Hematopoietic multipotent progenitor cell treated with erythropoietin and hydrocortisone succinate and interleukin-3 and kit ligand, for 4 days (in vitro differentiated cells): ENCODE measurements around the gene DPH1.
"Not testable (repeated sequence)": the region's sequence is repeated elsewhere in the genome, so short reads cannot be mapped to it uniquely, and the experiment has no call there.

Source experiments
- DNase-seq: peaks from one replicate; pipeline ENCODE4 v3.0.0-alpha.2; 2015

DPH1 gene

DNA sequence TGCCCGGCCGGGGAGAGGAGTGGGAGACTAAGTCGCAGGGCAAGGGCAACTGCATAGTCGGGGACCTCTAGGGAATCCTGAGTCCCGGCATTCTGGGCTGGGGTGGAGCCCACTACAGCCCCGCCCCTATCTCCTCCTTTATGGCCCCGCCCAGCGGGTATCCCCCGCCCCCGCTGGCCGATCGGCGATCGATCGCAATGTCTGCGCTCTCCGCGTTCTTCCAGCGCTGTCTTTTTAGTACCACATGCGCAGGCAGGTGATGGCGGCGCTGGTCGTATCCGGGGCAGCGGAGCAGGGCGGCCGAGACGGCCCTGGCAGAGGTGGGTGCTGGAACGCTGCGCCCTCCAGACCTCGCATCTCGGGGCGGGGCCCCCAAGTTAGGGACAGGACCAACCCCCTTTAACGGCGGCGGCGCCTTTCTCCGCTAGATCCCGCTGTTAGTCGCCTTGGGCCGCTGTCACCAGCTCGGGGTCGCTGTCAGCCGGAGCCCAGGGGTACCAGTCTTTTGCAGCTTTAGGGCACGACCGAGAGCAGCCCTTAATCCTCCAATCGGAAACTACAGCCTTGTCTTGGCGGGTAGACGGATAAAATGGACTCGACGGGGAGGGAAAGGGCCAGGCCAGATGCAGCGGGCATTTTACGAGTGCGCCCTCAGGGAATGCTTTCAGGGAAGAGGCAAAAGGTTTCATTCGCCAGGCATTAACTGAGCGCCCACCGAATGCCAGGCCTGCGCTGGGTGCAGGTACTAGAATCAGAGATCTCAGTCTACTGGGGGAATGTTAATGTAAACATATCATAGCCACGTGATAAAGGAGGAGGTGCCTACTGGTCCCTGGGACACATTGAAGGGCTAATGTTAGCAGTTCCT is at the start of gene DPH1:
DPH1 (plus strand) TSS at position 243 of the 868 bp plus-strand sequence; CDS start at position 260, 17 bp downstream.
- peak; percentile 96 for DNase-seq

DNA sequence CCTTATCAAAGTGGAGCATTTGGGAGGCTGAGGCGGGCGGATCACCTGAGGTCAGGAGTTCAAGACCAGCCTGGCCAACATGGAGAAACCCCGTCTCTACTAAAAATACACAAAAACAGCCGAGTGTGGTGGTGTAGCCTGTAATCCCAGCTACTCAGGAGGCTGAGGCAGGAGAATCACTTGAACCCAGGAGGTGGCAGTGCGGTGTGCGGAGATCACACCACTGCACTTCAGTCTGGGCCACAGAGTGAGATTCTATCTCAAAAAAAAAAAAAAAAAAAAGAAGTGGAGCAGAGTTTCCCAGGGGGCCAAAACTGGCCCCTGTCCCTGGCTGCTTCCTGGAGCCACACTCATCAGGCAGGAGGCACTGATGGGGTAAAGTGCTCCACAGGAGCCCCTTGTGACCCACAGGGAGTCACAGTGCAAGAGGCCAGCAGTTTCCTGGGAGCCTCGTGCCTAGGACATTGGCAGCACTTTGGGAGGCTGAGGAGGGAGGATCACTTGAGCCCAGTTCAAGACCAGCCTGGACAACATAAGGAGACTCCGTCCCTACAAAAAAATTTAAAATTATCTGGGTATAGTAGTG is 49.2 kb upstream of the DPH1 start:
- DNase-seq, result no peak

DNA sequence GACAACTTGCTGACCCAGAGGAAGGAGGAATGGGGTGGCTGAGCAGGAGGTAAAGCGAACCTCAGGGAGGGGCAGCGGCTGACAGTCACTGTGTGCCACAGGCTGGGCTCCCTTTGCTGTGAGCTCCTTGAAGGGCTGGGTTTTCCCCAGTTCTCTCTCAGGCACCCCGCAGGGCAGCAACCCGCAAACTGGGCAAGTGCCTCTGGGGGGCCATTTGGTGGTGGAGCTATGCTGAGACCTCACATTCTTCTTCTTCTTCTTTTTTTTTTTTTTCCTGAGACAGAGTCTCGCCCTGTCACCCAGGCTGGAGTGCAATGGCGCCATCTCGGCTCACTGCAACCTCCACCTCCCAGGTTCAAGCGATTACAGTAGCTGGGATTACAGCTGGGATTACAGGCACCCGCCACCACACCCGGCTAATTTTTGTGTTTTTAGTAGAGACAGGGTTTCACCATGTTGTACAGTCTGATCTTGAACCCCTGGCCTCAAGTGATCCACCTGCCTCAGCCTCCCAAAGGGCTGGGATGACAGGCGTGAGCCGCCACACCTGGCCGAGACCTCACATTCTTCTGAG is 47.1 kb upstream of the DPH1 start:
- not testable (repeated sequence) for DNase-seq

DNA sequence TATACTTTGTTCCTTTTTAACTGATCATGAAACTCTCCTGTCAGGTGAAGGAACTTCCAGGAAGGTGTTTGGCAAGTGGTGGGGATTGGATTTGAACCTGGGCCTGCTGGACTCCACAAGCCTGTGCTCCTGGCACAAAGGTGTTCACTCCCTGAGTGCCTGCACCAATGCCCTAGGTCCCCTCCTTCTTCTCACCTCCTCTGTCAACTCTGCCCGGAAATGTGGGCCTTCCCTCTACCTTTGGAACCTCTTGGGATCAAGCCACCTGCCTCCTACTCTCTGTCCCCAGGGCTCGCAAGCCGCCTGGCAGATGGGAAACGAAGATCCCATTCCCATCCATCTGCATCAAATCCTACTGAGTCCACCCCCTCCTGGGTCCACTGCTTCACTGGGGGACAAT is 44.9 kb upstream of the DPH1 start:
- no peak for DNase-seq

DNA sequence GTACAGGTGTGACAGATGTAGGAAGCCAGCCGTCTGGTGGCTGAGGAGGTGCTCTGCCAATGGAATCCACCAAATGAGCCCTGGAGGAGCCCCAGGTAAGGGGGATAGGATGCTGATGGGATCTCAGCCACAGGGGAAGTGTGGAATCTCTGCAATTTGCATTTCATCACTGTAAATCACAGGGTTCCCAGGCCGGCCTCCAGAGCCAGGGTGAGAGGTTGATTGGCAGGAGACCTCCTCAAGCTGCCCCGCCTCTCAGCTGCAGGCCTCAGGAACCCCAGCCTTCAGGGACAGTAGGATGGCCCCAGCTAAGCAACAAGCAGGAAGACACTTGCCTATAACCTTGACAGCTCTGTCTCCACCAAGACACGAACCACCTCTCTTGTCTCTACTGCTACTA is 44.3 kb upstream of the DPH1 start:
- no peak for DNase-seq

DNA sequence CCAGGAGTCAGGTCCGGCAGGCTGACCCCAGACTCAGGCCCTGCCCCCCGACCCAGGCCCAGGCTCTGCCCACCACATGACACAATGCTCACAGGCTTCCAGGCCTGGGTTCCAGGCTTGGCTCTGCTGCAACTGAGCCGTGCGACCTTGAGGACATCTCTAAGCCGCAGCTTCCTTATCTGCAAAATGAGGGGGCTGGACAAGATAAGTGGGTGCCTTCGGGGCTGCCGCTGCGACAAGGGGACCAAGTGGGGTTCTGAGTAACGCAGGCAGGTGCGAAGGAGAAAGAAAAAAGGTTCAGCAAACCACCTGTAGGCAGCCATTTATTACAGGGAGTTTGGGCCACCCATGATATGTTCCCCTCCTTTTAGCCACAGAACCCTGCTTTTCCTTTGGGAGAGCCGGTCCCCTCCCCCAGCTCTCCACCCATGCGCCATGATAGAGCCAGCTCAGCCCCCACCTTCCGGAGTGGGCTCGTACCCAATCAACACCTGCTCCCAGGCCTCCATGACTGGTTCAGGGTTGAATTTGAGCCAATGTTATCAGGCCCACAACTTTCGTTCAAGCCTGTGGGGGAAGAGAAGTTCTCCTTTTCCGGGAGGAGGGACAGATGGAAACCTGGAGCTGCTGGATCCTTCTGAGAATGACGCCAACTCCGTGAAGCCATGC is 43.0 kb upstream of the DPH1 start:
- no peak for DNase-seq

DNA sequence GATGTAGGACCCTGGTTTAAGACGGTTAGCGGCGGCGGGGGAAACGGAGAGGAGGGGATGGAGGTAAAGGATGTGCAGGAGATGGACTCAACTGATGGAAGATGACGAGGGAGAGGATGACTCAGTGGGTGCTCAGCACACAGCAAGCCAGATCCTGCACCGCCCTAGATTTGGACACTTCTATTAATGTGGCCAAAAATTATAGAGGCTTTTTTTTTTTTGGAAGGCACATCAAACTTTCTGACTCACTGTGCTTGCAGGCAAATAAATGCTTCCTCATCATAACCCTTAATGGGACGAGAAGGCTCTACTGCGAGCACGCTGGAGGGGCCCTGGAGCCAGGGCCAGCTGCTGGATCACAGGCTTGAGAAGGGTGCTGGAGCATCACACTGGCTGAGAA is 40.8 kb upstream of the DPH1 start:
- no peak for DNase-seq

DNA sequence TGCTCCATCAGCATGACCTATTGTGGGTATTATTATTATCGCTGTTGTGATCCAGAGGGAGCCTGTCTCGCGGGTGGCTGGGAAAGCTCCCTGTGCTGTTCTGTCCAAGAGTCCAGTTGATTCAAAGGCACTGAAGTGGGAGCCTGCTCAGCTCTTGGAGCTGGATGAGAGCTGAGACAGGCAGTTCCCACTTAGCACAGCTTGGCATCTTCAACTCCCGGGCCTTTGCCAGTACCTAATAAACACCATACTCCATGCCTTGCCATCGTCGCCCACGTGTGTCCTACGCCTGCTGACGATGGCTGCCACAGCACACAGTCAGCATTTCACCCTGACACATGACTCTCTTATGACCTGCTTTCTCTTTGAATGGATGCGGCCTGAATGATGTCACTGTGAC is 37.4 kb upstream of the DPH1 start:
- DNase-seq, result no peak

DNA sequence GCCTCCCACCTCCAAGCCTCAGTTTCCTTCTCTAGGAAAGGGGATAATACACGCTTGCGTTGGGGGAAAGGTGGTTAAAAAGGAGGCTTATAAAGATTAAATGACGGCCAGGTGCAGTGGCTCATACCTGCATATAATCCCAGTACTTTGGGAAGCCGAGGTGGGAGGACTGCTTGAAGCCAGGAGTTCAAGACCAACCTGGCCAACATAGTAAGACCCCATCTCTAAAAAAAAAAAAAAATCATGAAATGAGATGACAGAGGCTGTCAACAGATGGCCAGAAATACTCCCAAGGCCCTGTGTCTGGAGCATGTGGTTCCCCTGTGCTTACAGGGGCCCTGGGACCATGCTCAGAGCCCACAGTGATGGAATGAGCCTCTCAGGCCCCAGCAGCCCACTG is 35.2 kb upstream of the DPH1 start:
- no peak for DNase-seq

DNA sequence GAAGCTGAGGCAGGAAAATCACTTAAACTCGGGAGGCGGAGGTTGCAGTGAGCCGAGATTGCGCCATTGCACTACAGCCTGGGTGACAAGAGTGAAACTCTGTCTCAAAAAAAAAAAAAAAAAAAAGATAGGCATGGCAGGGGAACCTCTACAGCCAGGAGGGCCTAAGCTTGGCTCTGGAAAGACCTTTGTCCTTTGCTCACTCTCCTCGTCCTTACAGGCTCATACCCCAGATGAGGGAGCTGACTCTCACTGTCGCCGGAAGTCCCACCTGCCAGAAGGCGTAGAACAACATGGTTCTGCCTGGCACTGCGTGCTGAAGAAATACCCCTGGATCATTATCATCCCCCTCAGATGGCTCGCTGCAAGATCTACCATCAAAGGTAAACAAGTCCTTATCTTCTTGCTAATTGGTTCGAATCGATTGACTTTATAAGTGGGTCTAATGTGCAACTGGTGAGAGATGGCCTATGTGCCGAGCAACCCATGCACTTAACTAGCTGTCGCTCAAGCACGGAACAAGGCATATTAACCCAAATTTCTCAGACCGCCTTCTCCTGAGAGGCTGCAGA is 34.5 kb upstream of the DPH1 start:
- DNase-seq, result no peak

DNA sequence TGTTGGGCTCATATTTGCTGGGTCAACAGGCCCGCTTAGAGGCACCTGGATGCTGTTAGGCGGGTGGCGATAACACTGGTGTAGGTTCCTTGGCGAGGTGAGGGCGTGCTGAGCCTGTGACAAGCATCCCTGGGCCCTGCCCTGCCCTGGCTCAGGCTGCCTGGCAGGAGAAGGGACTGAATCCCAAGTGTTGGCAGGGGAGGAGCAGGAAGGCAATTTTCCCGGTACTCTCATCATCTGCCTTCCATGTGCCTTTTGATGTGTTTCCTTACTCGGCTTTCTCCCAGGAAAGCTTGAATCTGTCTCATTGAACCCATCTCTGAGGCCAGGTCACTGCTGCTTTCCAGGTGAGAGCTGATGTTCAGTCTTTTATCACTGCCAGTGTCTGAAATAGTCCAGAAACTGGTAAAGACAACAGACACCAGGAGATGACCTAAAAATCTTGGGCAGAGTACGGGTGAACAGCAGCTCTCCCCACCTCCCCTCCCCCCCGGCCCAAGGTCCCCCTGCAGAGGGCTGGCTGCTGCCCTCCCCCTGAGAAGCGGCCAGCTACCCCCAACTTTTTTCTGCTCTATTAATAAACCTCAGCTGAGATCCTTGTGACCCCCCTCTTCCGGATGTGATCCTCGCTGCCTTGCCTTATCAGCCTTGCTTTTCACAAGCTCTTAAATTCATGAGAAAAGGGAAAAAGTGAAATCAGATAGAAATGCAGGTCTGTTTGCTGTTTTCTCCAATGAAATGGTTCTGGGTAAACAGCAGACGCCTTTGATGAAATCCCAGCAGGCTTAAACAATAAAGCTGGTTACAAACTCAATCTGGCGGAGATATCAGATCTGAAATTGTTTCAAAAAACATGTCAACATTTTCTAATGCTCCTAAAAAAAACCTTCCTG is 33.8 kb upstream of the DPH1 start:
- no peak for DNase-seq

DNA sequence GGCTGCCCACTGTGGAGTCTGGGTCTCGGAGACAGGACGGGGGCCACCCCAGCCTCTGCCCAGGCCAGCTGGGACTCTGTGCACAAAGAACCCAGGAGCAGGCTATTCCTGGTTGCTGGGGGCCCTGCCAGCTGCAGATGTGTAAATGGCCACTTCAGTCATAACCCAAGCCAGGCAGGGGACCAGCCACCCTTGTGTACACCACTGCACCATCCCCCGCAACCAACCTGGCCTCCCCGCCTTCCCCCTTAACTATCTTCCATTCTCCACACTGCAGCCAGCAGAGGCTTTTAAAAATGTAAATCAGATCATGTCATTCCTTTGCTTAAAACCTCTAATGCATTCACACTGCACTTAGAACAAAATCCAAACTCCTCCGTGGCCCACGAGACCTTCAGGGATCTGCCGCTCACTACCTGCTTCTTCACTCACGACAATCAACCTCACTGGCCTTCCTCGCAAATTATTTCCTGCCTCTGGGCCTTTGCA is 33.1 kb upstream of the DPH1 start:
- no peak for DNase-seq

DNA sequence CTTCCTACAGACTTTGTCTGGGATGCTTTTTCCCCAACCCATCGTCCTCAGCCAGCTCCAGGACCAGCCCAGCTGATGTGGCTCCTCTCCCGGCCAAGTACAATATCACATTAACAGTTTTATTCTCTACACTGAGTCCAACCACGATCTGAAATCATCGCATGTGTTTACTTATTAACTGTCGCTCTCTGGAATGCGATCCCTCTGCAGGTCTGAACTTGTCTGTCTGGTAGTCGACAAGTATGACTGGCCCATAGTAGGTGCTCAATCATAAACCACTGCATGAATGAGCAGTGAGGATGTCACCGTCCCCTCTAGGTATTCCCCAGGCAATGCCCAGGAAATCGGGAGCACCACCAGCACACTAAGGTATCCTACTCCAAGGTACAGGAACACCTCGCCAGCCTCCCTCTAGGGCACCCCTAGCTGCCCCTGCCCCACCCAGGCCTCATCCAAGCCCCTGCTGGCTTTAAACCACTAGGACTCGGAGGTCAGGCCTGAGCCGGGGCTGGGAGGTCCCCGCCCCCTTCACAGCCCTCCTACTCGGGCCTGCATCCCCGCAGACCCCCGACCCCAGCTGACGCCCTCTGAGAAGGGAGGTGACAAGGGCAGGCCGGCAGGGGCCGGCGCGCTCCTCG is 32.5 kb upstream of the DPH1 start:
- DNase-seq, result no peak

DNA sequence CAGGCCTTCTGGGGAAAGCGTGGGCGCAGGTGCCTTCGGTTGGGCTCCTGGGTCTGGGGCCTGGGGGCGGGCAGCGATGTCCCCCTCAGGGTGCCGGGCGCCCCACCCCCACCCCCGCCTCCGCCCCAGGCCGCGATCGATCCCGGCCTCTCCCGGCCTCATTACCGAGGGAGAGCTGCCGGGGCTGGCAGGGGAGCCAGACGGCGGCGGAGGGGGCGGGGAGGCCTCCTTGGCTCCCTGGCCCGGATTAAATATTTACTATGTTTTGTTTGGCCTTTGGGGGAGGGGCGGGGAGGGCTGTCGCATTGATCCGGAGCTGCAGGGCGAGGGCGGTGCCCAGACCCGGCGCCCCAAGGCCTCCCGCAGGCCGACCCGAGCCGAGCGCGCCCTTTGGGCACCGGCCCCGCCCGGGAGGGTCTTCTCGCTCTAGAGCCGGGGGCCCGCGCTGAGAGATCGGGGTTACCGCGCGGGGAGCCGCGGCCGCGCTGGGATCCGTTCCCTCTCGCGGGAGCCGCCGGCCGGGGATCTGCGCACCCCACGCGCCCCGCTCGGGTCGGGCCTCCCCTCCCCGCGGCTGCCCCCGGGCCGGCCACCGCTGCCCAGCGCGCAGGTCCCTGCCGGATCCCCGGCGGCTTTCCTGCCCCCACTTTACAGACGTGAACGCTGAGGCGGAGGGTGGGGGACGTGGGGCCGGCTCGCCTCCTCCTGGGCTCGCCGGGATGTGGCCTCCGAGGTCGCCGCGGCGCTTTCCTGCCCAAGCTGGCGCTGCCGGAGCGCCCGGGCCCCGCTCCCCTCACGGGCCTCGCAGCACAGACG is 31.8 kb upstream of the DPH1 start:
- DNase-seq, result peak; percentile 25

DNA sequence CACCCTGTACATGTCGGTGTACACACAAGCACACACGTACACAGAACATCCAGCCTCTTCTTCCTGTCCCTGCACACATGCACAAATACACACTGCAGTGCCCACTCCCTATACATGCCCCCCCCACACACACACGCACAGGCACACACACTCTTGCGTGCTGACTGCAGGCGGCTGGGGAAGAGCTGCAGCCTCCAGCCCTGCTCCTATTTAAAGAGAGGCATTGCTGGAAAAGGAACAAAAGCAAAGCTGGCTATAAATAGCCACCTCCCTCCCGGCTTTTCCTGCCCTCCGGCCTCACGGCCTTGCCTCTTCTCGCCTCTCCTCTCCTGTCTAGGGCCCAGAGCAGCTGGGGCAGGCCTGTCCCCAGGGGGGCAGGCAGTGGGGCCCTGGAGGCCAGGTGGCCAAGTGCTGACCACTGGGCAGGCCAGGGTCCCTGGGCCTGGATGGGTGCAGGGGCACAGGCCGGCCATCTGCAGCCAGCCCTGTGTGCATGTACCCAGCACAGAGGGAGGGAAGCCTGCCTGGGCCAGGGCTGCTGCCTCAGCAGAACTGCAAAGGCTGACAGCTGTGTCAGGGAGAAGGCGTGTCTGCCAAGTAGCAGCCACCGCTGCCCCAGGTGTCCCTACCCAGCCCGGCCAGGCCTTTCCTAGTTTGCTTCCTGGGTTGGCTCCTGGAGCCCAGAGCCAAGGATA is 30.2 kb upstream of the DPH1 start:
- DNase-seq, result no peak

DNA sequence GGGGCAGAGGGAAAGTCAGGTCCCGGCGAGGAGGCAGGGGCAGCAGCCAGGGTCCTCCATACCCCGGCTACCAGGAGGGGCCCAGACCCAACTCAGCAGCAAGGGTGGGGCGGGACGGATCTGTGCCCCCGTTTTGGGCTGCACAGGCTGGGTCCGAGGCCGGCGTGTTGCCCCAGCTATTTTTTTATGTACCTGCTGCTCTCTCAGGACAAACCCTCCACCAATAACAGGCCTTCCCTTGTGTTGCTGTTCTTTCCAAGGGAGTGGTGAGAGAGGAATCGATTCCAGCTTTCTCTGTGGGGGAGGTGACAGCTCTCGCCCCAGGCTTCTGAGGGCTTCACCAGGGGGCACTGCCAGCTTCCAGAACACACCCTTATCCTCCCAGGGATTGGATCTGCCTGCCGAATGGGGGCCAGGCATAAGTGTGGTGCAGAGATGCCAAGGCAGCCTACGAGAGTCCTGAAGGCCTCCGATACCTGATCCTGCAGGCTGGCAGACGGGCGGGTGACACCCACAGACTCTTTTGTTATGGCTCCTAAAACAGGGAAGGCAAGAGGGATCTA is 27.1 kb upstream of the DPH1 start:
- DNase-seq, result no peak

DNA sequence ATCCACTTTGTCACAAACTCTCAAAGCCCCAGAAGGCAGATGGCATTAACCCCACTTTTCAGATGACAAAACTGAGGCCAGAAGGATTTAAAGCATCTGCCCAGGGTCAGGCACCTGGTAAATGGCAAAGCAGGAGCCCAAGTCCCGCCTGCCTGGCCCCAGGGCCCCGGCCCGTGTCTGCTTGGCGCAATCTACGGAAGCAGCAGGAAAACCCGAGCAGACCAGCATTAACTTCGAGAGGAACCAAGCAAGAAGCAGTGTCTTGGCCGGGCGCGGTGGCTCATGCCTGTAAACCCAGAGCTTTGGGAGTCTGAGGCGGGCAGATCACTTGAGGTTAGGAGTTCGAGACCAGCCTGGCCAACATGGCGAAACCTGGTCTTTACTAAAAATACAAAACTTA is 26.4 kb upstream of the DPH1 start:
- DNase-seq, result no peak

DNA sequence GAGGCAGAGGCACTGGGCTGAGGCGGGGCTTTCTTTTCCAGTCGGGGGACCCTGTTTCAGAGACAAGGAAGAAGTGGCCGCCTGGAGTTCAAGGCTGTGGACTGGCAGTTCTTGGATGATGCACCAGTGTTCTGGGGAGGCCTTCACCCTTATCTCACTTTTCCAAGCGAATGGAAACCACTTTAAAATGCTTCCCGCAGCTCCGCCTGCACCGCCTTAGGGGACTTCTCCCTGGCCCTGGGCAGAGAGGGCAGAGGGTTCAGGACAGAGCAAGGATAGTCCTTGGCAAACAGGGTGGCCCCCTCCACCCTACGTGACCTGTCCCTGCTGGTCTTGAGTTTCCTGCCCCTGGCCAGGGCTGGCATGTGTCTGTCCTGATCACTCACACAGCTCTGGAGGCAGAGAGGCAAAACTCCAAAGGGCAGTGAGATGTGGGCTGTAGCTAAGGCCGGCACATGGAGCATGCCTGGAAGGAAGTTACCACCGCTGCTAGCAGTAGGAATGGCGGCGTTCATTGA is 25.5 kb upstream of the DPH1 start:
- DNase-seq, result no peak

DNA sequence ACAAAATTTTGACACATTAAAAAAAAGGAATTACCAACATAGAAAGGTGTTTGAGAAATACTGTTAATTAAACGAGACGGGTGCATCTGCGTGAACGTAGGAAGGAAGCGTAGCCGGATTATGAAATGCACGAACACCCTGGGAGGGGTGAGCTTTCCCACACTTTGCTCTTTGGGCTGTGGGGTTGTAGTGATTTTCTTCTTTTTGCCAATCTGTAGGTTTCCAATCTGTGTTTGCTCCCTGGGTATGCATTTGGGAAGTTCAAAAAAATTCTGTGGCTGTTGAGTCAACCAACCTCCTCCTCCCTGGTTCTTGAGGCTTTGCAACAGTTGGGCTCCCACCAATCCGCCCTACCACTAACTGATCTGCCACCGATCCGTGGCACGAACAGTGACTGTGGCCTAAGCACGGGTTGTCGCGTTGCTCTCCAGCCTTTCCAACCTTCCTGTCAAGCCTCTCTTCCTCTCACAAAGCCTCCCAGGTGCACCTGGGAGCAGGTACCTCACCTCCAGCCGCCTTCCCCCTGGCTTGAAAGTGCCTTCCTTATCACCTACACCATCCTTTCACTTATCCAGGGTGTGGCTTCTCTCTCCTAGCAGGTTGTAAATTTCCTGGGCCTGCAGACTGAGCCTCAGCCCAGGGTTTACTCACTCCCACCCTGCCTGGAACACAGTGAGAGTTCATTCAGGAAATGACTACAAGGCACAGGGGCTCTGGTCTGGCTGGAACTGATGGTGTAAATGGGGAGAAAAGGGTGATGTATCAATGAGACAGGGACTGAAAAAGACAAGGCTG is 21.4 kb upstream of the DPH1 start:
- no peak for DNase-seq
